Neural cell (in vitro differentiated cells): ENCODE data around the gene TMSB4Y. TPM values are rescaled to one million over a fixed set of nuclear protein-coding genes. Genes with fewer than 3 reads are reported as not detected.

Source experiments
- H2AFZ ChIP-seq: fragments of 200-600, 300-800 bp; sonication (generic), shearing (Covaris generic); 2 replicates; pipeline ENCODE4 v1.6.0; 2014; ENCODE audit warnings: low read depth, mild to moderate bottlenecking, antibody characterized with exemption, low read length, moderate library complexity
- H3F3A ChIP-seq: fragments of 200-600 bp; shearing (Covaris generic); 2 replicates; pipeline ENCODE4 v1.6.1; 2016; ENCODE audit warnings: mild to moderate bottlenecking, moderate library complexity, mixed read lengths, antibody characterized with exemption, low read length; ENCODE audit not compliant: insufficient read depth, poor library complexity, severe bottlenecking
- H3K27ac ChIP-seq: fragments of 200-600, 300-800 bp; sonication (generic), shearing (Covaris generic); 2 replicates; pipeline ENCODE4 v1.5.1; 2014; ENCODE audit warnings: mild to moderate bottlenecking, low read length, moderate library complexity
- H3K27me3 ChIP-seq: fragments of 300-800, 200-600 bp; sonication (generic), shearing (Covaris generic); 2 replicates; pipeline ENCODE4 v1.6.0; 2014; ENCODE audit warnings: mild to moderate bottlenecking, low read depth, low read length, moderate library complexity; ENCODE audit not compliant: insufficient read depth
- H3K36me3 ChIP-seq: fragments of 300-800, 200-600 bp; sonication (generic), shearing (Covaris generic); 2 replicates; pipeline ENCODE4 v1.5.1; 2014; ENCODE audit warnings: mild to moderate bottlenecking, antibody characterized with exemption, low read length, moderate library complexity; ENCODE audit not compliant: insufficient read depth
- H3K4me2 ChIP-seq: fragments of 300-800, 200-600 bp; sonication (generic), shearing (Covaris generic); 2 replicates; pipeline ENCODE4 v1.6.0; 2014; ENCODE audit warnings: mild to moderate bottlenecking, low read length
- H3K4me3 ChIP-seq: fragments of 300-800, 200-600 bp; sonication (generic), shearing (Covaris generic); 2 replicates; pipeline ENCODE4 v1.5.1; 2014; ENCODE audit warnings: mild to moderate bottlenecking, low read length, moderate library complexity
- H3K79me2 ChIP-seq: fragments of 200-600 bp; shearing (Covaris generic); replicated peaks from 2 replicates; pipeline ENCODE4 v1.6.0; 2014; ENCODE audit warnings: mild to moderate bottlenecking, low read length, moderate library complexity; ENCODE audit not compliant: insufficient read depth
- H3K9ac ChIP-seq: fragments of 300-800, 200-600 bp; sonication (generic), shearing (Covaris generic); 2 replicates; pipeline ENCODE4 v1.6.1; 2016; ENCODE audit warnings: mild to moderate bottlenecking, low read length, mixed read lengths
- H3K9me2 ChIP-seq: fragments of 200-600 bp; shearing (Covaris generic); 2 replicates; pipeline ENCODE4 v1.6.1; 2016; ENCODE audit warnings: mild to moderate bottlenecking, low read length, mixed read lengths; ENCODE audit not compliant: insufficient read depth
- H3K9me3 ChIP-seq: fragments of 200-600, 300-800 bp; sonication (generic), shearing (Covaris generic); 2 replicates; pipeline ENCODE4 v1.6.1; 2016; ENCODE audit warnings: mild to moderate bottlenecking, mixed run types, low read length, moderate library complexity, mixed read lengths
- H4K20me1 ChIP-seq: fragments of 200-600 bp; shearing (Covaris generic); 2 replicates; pipeline ENCODE4 v1.6.1; 2016; ENCODE audit warnings: mild to moderate bottlenecking, mixed run types; ENCODE audit not compliant: insufficient read depth
- CTCF ChIP-seq: fragments of 450-650 bp; IDR thresholded peaks from 2 replicates; pipeline ENCODE4 v1.5.1; 2014; ENCODE audit warnings: antibody characterized with exemption, mild to moderate bottlenecking, moderate library complexity; ENCODE audit not compliant: poor library complexity, severe bottlenecking
- EP300 ChIP-seq: fragments of 450-650 bp; conservative IDR thresholded peaks from 2 replicates; pipeline ENCODE4 v1.6.1; 2014; ENCODE audit warnings: antibody characterized with exemption, mild to moderate bottlenecking, moderate library complexity; ENCODE audit not compliant: poor library complexity, severe bottlenecking
- EZH2 ChIP-seq: fragments of 200-600, 300-800 bp; shearing (Covaris generic), sonication (generic); IDR thresholded peaks from 2 replicates; pipeline ENCODE4 v1.6.1; 2014; ENCODE audit warnings: antibody characterized with exemption, low read length, borderline replicate concordance, mild to moderate bottlenecking; ENCODE audit not compliant: insufficient read depth, poor library complexity, severe bottlenecking
- MXI1 ChIP-seq: fragments of 450-650 bp; conservative IDR thresholded peaks from 2 replicates; pipeline ENCODE4 v1.6.1; 2014; ENCODE audit warnings: antibody characterized with exemption, mild to moderate bottlenecking; ENCODE audit not compliant: poor library complexity, severe bottlenecking
- POLR2AphosphoS5 ChIP-seq: IDR thresholded peaks from 2 replicates; pipeline ENCODE4 v1.6.1; 2012
- RAD21 ChIP-seq: fragments of 450-650 bp; conservative IDR thresholded peaks from 2 replicates; pipeline ENCODE4 v1.6.1; 2014; ENCODE audit warnings: antibody characterized with exemption, mild to moderate bottlenecking, moderate library complexity
- SMC3 ChIP-seq: fragments of 450-650 bp; conservative IDR thresholded peaks from 2 replicates; pipeline ENCODE4 v1.6.1; 2014; ENCODE audit warnings: antibody characterized with exemption, mild to moderate bottlenecking, moderate library complexity; ENCODE audit not compliant: poor library complexity
- TAF1 ChIP-seq: IDR thresholded peaks from 2 replicates; pipeline ENCODE4 v1.6.1; 2012; ENCODE audit warnings: low read depth
- polyA minus RNA-seq: library from RNA; depleted of rRNA, polyadenylated mRNA; stranded (reverse); fragments of >200 nt; gene quantifications from 2 replicates; pipeline ENCODE4 v1.2.3, GENCODE V29; 2014
- polyA plus RNA-seq: library from polyadenylated mRNA; depleted of rRNA; stranded (reverse); fragments of >200 nt; gene quantifications from 2 replicates; pipeline ENCODE4 v1.2.3, GENCODE V29; 2014
- TF ChIP-seq, protein P1 (sequence below): IDR thresholded peaks from 2 replicates; pipeline ENCODE4 v1.6.1; 2012; ENCODE audit warnings: borderline replicate concordance

TMSB4Y gene
- 13.3 and 17.4 TPM in 2 replicates for polyA plus RNA-seq
- 32.4 and 35.7 TPM in 2 replicates for polyA minus RNA-seq

DNA sequence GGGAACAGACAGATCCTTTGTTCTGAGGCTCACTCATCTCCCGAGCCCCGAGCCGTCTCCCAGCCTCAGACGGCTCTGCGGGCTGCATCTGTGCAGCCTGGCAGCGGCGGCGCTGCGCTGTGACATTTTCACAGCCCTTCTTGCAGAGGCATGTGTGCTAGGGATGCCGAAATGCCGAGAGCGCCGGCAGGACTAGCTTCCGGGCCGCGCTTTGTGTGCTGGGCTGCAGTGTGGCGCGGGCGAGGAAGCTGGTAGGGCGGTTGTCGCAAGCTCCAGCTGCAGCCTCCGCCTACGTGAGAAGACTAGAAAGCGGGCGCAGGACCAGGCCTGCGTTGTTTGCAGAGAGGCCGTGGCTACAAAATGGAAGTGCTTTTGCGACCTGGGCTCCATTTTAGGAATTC is at the start of gene TMSB4Y:
TMSB4Y (plus strand) TSS at position 332 of the 401 bp plus-strand sequence.
- peak within 1 kb of the TSS; percentile 14 for H2AFZ ChIP-seq
- TF ChIP-seq, protein P1, sequence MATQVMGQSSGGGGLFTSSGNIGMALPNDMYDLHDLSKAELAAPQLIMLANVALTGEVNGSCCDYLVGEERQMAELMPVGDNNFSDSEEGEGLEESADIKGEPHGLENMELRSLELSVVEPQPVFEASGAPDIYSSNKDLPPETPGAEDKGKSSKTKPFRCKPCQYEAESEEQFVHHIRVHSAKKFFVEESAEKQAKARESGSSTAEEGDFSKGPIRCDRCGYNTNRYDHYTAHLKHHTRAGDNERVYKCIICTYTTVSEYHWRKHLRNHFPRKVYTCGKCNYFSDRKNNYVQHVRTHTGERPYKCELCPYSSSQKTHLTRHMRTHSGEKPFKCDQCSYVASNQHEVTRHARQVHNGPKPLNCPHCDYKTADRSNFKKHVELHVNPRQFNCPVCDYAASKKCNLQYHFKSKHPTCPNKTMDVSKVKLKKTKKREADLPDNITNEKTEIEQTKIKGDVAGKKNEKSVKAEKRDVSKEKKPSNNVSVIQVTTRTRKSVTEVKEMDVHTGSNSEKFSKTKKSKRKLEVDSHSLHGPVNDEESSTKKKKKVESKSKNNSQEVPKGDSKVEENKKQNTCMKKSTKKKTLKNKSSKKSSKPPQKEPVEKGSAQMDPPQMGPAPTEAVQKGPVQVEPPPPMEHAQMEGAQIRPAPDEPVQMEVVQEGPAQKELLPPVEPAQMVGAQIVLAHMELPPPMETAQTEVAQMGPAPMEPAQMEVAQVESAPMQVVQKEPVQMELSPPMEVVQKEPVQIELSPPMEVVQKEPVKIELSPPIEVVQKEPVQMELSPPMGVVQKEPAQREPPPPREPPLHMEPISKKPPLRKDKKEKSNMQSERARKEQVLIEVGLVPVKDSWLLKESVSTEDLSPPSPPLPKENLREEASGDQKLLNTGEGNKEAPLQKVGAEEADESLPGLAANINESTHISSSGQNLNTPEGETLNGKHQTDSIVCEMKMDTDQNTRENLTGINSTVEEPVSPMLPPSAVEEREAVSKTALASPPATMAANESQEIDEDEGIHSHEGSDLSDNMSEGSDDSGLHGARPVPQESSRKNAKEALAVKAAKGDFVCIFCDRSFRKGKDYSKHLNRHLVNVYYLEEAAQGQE = peak; percentile 71
- TF ChIP-seq CTCF (no peak), POLR2AphosphoS5 (peak; percentile 67), EZH2 (no peak), RAD21 (no peak), MXI1 (no peak), TAF1 (no peak)
- H3K9ac ChIP-seq = peak within 1 kb of the TSS; percentile 87

GRCh38 chrY:13664162-13664561 is 39.5 kb upstream of the TMSB4Y start:
- no peaks in the 10 kb centered on the region for H3F3A ChIP-seq
- H3K79me2 ChIP-seq = no peaks in the 10 kb centered on the region
- no peaks in the 10 kb centered on the region for H4K20me1 ChIP-seq
- no peak overlapping the region for H3K9ac ChIP-seq
- no peak overlapping the region for H2AFZ ChIP-seq
- TF ChIP-seq EP300 = no peak
- TF ChIP-seq TAF1 = no peak
- no peak for TF ChIP-seq MXI1
- TF ChIP-seq, protein P1 = no peak
- no peak for TF ChIP-seq SMC3
- TF ChIP-seq CTCF = no peak
- no peak for TF ChIP-seq RAD21
- TF ChIP-seq EZH2 = no peak
- no peak for TF ChIP-seq POLR2AphosphoS5
- H3K27me3 ChIP-seq = no peaks in the 10 kb centered on the region
- H3K9me2 ChIP-seq = no peaks in the 10 kb centered on the region
- no peaks in the 10 kb centered on the region for H3K9me3 ChIP-seq
- H3K27ac ChIP-seq = no peak overlapping the region
- no peak overlapping the region for H3K4me2 ChIP-seq
- H3K4me3 ChIP-seq = no peak overlapping the region
- H3K36me3 ChIP-seq = no peaks in the 10 kb centered on the region

More for the DNA sequence above, at the start of gene TMSB4Y:
- Histone ChIP-seq H3K4me3 (peak within 1 kb of the TSS; percentile 67), H3K9me2 (no peaks in the 10 kb centered on the region), H4K20me1 (no peaks in the 10 kb centered on the region), H3F3A (no peaks in the 10 kb centered on the region), H3K27me3 (no peaks in the 10 kb centered on the region), H3K27ac (peak within 1 kb of the TSS; percentile 93), H3K36me3 (no peaks in the 10 kb centered on the region), H3K4me2 (peak within 1 kb of the TSS; percentile 39), H3K9me3 (no peaks in the 10 kb centered on the region), H3K79me2 (peaks cover 8% of the 10 kb centered on the region)
